ENCODE results near the gene EBPL.
"Not testable (repeated sequence)": the region's sequence is repeated elsewhere in the genome, so short reads cannot be mapped to it uniquely, and the experiment has no call there.

Gene EBPL

GRCh38 chr13:49632156-49632555, 59.1 kb downstream of the EBPL start:
- DNase-seq = no peak

DNA sequence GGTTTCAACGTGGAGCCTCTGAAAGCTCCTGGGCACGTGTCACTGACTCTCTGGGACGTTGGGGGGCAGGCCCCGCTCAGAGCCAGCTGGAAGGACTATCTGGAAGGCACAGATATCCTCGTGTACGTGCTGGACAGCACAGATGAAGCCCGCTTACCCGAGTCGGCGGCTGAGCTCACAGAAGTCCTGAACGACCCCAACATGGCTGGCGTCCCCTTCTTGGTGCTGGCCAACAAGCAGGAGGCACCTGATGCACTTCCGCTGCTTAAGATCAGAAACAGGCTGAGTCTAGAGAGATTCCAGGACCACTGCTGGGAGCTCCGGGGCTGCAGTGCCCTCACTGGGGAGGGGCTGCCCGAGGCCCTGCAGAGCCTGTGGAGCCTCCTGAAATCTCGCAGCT, 60.7 kb downstream of the EBPL start:
- DNase-seq = no peak

- DNase-seq = no peak
Observed at GRCh38 chr13:49629947-49630346, 61.3 kb downstream of the EBPL start.

DNA sequence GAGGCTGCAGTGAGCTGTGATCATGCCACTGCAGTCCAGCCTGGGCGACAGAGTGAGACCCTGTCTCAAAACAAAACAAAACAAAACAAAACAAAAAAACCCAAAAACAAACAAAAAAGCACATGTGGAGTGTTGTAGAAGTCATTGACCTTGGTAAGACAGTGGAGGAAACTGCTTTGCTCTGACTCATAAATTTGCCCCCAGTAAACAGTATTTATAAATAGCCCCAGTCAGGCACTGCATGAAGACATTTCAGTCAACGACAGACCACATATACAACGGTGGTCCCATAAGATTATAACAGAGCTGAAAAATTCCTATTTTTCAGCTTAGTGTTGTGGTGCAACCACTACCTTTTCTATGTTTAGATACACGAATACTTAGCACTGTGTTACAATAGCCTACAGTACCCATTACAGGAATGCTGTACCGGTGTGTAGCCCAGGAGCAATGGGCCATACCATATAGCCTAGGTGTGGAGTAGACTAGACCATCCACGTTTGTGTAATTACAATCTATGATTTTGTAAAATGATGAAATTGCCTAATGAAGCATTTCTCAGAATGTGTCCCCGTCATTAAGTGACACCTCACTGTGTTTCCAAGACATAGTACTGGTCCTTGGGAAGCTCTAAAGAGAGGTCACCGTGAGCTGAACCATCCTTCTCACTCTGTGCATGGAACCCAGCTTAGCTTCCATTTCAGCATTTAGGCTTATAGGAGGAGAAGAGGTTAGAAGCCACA, 61.9 kb downstream of the EBPL start:
- DNase-seq = no peak

GRCh38 chr13:49627831-49628652, 63.2 kb downstream of the EBPL start, which contains the start of gene ARL11:
TSS of gene ARL11 (plus strand) at chr13:49628507. CDS start at chr13:49630448, 1,941 bp downstream.
- peak; percentile 74 for DNase-seq

- DNase-seq = no peak
Observed at GRCh38 chr13:49625392-49626079, 65.8 kb downstream of the EBPL start.

DNA sequence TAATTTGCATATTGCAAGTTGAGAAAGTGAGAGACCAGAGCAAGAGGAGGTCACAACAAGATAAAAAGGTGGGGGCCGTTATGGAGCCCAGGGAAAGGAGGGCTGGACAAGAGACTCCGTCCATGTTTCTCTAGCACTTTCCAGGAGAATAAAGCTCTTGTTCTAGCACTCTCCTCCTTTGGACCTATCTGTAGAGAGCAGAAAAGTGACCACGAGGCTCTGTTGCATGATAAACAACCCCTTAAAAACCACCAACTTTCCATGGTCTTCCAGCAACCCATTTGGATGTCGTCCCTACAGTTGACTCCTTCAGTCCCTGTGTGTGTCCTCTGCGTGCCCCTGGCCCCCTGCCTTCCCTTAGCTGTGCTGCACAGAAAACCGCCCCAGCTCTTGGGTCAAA, 67.1 kb downstream of the EBPL start:
- DNase-seq = no peak

- no peak for DNase-seq
Observed at GRCh38 chr13:49622174-49622946, 68.9 kb downstream of the EBPL start.

DNA sequence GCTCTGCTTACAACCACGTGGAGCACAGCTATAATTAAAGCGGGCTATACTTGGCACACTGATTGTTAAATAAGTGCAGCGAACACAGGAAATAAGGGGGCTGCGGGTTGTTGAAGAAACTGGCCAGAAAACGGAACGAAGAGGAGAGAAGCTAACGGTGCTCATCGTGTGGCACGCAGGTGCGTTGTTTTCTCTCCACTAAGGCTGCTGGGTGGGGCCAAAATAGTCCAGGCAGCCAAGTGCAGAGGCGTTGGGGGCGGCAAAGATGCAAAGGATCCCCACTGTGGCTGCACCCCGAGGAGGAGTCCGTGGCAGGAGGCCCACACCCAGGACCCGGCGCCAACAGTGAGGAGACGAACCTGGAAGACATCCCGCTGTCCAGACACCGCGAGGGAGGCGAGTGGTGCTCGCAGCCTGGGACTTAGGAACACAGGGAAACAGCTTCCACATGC, 71.1 kb downstream of the EBPL start:
- no peak for DNase-seq

GRCh38 chr13:49616676-49617065, 74.6 kb downstream of the EBPL start:
- no peak for DNase-seq

DNA sequence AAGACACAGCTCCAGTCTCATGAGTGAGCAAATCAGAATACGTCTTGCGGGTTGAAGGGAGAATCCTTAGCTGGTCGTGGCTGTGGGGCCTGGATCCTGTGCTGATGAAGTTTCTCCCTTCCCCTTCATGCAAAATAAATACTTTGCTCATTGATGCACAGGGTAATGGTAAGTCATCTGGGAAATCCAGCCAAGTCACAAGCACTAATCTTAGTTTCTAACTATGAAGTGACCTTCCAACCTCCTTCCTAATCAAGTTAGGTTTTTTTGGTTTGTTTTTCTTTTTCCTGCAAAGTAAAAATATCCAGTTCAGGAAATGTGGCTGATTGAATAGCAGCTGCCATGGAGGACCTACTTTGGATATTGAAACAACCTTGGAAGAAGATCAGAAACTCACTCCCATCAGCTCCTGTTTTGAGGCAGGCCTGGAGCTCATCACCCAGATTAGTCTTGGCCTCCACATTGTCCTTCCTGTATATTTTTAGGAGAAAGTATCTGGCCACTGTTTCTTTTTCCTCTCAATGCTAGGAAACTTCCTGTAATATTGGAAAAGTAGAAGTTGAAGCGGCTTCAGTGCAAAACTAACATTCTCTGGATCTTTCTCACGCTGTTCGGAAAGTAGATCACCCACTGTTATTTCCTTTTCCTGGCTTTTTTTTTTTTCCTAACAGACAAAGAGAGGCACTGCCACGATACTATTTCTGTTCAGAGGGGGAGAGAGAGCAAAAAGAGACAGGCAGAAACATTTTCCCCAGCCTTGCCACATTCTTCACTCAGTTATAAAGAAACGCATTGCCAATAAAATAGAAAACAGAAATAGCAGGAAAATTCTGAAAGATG, 75.2 kb downstream of the EBPL start:
- no peak for DNase-seq

DNA sequence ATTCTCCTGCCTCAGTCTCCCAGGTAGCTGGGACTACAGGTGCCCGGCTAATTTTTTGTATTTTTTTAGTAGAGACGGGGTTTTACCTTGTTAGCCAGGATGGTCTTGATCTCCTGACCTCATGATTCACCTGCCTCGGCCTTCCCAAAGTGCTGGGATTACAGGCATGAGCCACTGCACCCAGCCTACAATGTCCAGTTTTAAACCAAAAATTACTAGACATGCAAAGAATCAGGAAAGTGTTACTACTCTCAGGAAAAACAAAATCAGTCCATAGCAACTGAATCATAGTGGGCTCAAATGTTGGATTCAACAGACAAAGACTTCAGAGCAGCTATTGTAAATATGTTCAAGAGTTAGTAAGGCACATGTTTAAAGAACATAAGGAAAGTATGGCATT, 79.2 kb downstream of the EBPL start:
- not testable (repeated sequence) for DNase-seq
